A549 (cell line): Measurements from ENCODE around the gene SPRED3. TPM values are rescaled to one million over a fixed set of nuclear protein-coding genes. Genes with fewer than 3 reads are reported as not detected.

Experiments
- ATAC-seq, 2 experiments: fragments of 200-7000 bp in 1 of 2; fragments of >200 bp in 1 of 2; cut with Nextera tagmentation in 1 of 2; cut with Tn5 transposase in 1 of 2; 3 replicates each; pipeline versions ENCODE4 v1.8.0 to v1.9.1; 2018 to 2020; ENCODE audit warnings: mild to moderate bottlenecking in 1 of 2, moderate library complexity in 1 of 2
- CTCF ChIA-PET: fragments of 300-600 bp; sonication (Branson Sonifier 250); formaldehyde crosslinking; extraction: SDS; loops from one replicate; lab custom pipeline; 2021; ENCODE audit warnings: antibody characterized with exemption, inconsistent platforms; lab: Yijun Ruan, JAX
- POLR2A ChIA-PET: fragments of 350-600 bp; formaldehyde crosslinking; extraction: SDS; loops from one replicate; lab custom pipeline; 2021; ENCODE audit warnings: antibody characterized with exemption, inconsistent platforms; lab: Yijun Ruan, JAX
- DNase-seq, 2 experiments: peaks; one replicate each; pipeline versions ENCODE4 v3.0.0 to v3.0.0-alpha.2; 2011 to 2016; ENCODE audit warnings: low read depth in 1 of 2, low spot score in 1 of 2
- FAIRE-seq: peaks from 2 replicates; lab custom pipeline; 2011; peaks lifted over from hg19 to GRCh38; lab: Jason Lieb, UNC
- H3K27ac ChIP-seq, 2 experiments: fragments of >200 bp; sonication (Bioruptor Twin); formaldehyde crosslinking; 3 replicates each; pipeline ENCODE4 v1.5.1; 2016 to 2017
- H3K4me1 ChIP-seq: fragments of >200 bp; sonication (Bioruptor Twin); formaldehyde crosslinking; 3 replicates; pipeline ENCODE4 v1.6.1; 2016
- H3K4me2 ChIP-seq: fragments of >200 bp; sonication (Bioruptor Twin); formaldehyde crosslinking; 3 replicates; pipeline ENCODE4 v1.6.1; 2016
- H3K4me3 ChIP-seq: fragments of >200 bp; sonication (Bioruptor Twin); formaldehyde crosslinking; 3 replicates; pipeline ENCODE4 v1.5.1; 2016
- H3K9me3 ChIP-seq: fragments of >200 bp; sonication (Bioruptor Twin); formaldehyde crosslinking; 3 replicates; pipeline ENCODE4 v1.6.1; 2016
- BCL3 ChIP-seq: fragments of >200 bp; sonication (Bioruptor Twin); formaldehyde crosslinking; IDR thresholded peaks from 3 replicates; pipeline ENCODE4 v1.6.1; 2016
- CBX2 ChIP-seq: fragments of 200-600 bp; sonication (generic); IDR thresholded peaks from 2 replicates; pipeline ENCODE4 v1.6.1; 2016; ENCODE audit warnings: low read depth, mild to moderate bottlenecking, borderline replicate concordance
- CEBPB ChIP-seq, 2 experiments: fragments of >200 bp in 1 of 2; sonication (Bioruptor Twin) in 1 of 2; formaldehyde crosslinking in 1 of 2; IDR thresholded peaks; 2 replicates each; pipeline ENCODE4 v1.6.1; 2012 to 2016
- CHD4 ChIP-seq: fragments of 200-600 bp; sonication (generic); IDR thresholded peaks from 2 replicates; pipeline ENCODE4 v1.6.1; 2016; ENCODE audit warnings: antibody characterized with exemption, mild to moderate bottlenecking, borderline replicate concordance
- EHF ChIP-seq: fragments of 250-450 bp; sonication (Bioruptor Pico); IDR thresholded peaks from 2 replicates; pipeline ENCODE4 v1.5.0; 2020; ENCODE audit warnings: mild to moderate bottlenecking
- EHMT2 ChIP-seq: fragments of 200-600 bp; sonication (generic); IDR thresholded peaks from 2 replicates; pipeline ENCODE4 v1.6.1; 2016; ENCODE audit warnings: antibody characterized with exemption, low read depth, mild to moderate bottlenecking, moderate library complexity
- ELK1 ChIP-seq: fragments of 150-350 bp; IDR thresholded peaks from 2 replicates; pipeline ENCODE4 v1.6.1; 2014; ENCODE audit warnings: low read depth, mild to moderate bottlenecking, low read length
- ESRRA ChIP-seq: fragments of 150-350 bp; IDR thresholded peaks from 2 replicates; pipeline ENCODE4 v1.6.1; 2014; ENCODE audit warnings: mild to moderate bottlenecking, low read length, borderline replicate concordance
- FOXS1 ChIP-seq: fragments of 250-450 bp; sonication (Bioruptor Pico); IDR thresholded peaks from 2 replicates; pipeline ENCODE4 v1.5.0; 2020; ENCODE audit warnings: mild to moderate bottlenecking, moderate library complexity
- GATA3 ChIP-seq: IDR thresholded peaks from 2 replicates; pipeline ENCODE4 v1.6.1; 2012; ENCODE audit warnings: borderline replicate concordance
- HMGXB4 ChIP-seq: fragments of 250-450 bp; sonication (Bioruptor Pico); IDR thresholded peaks from 2 replicates; pipeline ENCODE4 v1.5.0; 2021; ENCODE audit warnings: mild to moderate bottlenecking, moderate library complexity, borderline replicate concordance
- HOXB5 ChIP-seq: fragments of 250-450 bp; sonication (Bioruptor Pico); IDR thresholded peaks from 2 replicates; pipeline ENCODE4 v1.5.0; 2020; ENCODE audit warnings: mild to moderate bottlenecking, moderate library complexity
- JUNB ChIP-seq: fragments of >200 bp; sonication (Bioruptor Twin); formaldehyde crosslinking; IDR thresholded peaks from 2 replicates; pipeline ENCODE4 v1.6.1; 2016
- KDM1A ChIP-seq: fragments of 200-600 bp; sonication (generic); IDR thresholded peaks from 2 replicates; pipeline ENCODE4 v1.6.1; 2016; ENCODE audit warnings: low read depth, mild to moderate bottlenecking
- KDM5A ChIP-seq: fragments of 200-600 bp; sonication (generic); IDR thresholded peaks from 2 replicates; pipeline ENCODE4 v1.6.1; 2016; ENCODE audit warnings: antibody characterized with exemption, mild to moderate bottlenecking
- MAFK ChIP-seq: fragments of 450-650 bp; IDR thresholded peaks from 2 replicates; pipeline ENCODE4 v1.6.1; 2014; ENCODE audit not compliant: partially characterized antibody
- MAZ ChIP-seq: fragments of 150-350 bp; IDR thresholded peaks from 2 replicates; pipeline ENCODE4 v1.6.1; 2014; ENCODE audit warnings: antibody characterized with exemption, low read depth, low read length, borderline replicate concordance
- MYC ChIP-seq: IDR thresholded peaks from 2 replicates; pipeline ENCODE4 v1.6.1; 2012; ENCODE audit warnings: mild to moderate bottlenecking, inconsistent platforms, low read length, improper control_type of control experiment, borderline replicate concordance
- NFE2L2 ChIP-seq: fragments of 150-350 bp; conservative IDR thresholded peaks from 2 replicates; pipeline ENCODE4 v1.6.1; 2014; ENCODE audit warnings: low read length
- NR3C1 ChIP-seq: fragments of >200 bp; sonication (Bioruptor Twin); formaldehyde crosslinking; IDR thresholded peaks from 3 replicates; pipeline ENCODE4 v1.6.1; 2017
- PHF8 ChIP-seq: fragments of 200-600 bp; sonication (generic); IDR thresholded peaks from 2 replicates; pipeline ENCODE4 v1.6.1; 2016; ENCODE audit warnings: low read depth, mild to moderate bottlenecking, antibody characterized with exemption, moderate library complexity, borderline replicate concordance
- POLR2A ChIP-seq: IDR thresholded peaks from 2 replicates; pipeline ENCODE4 v1.6.1; 2012; ENCODE audit warnings: mild to moderate bottlenecking, low read length
- RAD21 ChIP-seq, 2 experiments: fragments of >200 bp in 1 of 2; sonication (Bioruptor Twin) in 1 of 2; formaldehyde crosslinking in 1 of 2; IDR thresholded peaks in 1 of 2; conservative IDR thresholded peaks in 1 of 2; 2 replicates in 1 of 2; 3 replicates in 1 of 2; pipeline ENCODE4 v1.6.1; 2012 to 2018; ENCODE audit warnings: inconsistent platforms in 1 of 2
- SMC3 ChIP-seq: fragments of >200 bp; sonication (Bioruptor Twin); formaldehyde crosslinking; IDR thresholded peaks from 3 replicates; pipeline ENCODE4 v1.6.1; 2018; ENCODE audit warnings: inconsistent platforms
- ZSCAN20 ChIP-seq: fragments of 250-450 bp; sonication (Bioruptor Pico); IDR thresholded peaks from 2 replicates; pipeline ENCODE4 v1.8.0; 2022; ENCODE audit warnings: mild to moderate bottlenecking, moderate library complexity
- WGBS: methylation state at CpG from one replicate; pipeline ENCODE4 v1.1.6; 2017; ENCODE audit errors: missing lambda C conversion rate; 5-methylcytosine and 5-hydroxymethylcytosine counted together
- polyA plus RNA-seq, 4 experiments: library from polyadenylated mRNA; depleted of rRNA in 3 of 4; stranded (reverse); fragments of >200 nt; fragmentation: RNase III in 1 of 4; extraction: RNeasy Plus Mini Kit Qiagen cat#74134 plus additional on column Dnase treatment in 1 of 4; gene quantifications; 2 replicates in 3 of 4; 3 replicates in 1 of 4; pipeline ENCODE4 v1.2.3, GENCODE V29; 2011 to 2017
- TF ChIP-seq, protein P1 (sequence below): IDR thresholded peaks from 2 replicates; pipeline ENCODE4 v1.6.1; 2012

SPRED3 gene
- polyA plus RNA-seq, 2 of the 4 experiments (the other 2 are of a cell fraction), result 2.8 to 3.0 TPM

GRCh38 chr19:38412491-38412890, 24.0 kb downstream of the SPRED3 start:
- 87% methylated on average over 8 of the region's 8 CpGs for WGBS
- no peak for FAIRE-seq
- no peak for TF ChIP-seq SMC3
- no peak for TF ChIP-seq HOXB5 (CRISPR knock-in tag)
- no peak for TF ChIP-seq ZSCAN20 (CRISPR knock-in tag)
- no peak for TF ChIP-seq POLR2A
- TF ChIP-seq FOXS1 (CRISPR knock-in tag), result no peak
- TF ChIP-seq GATA3, result no peak
- TF ChIP-seq ESRRA, result no peak
- no peak for TF ChIP-seq MAFK
- TF ChIP-seq KDM5A, result no peak
- no peak for TF ChIP-seq CHD4
- no peak for TF ChIP-seq EHF (CRISPR knock-in tag)
- TF ChIP-seq ELK1, result no peak
- no peak for TF ChIP-seq MYC
- TF ChIP-seq, protein P1, sequence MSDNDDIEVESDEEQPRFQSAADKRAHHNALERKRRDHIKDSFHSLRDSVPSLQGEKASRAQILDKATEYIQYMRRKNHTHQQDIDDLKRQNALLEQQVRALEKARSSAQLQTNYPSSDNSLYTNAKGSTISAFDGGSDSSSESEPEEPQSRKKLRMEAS, result no peak
- no peak for TF ChIP-seq RAD21 (conservative IDR thresholded peaks at IDR 0.05 in 1 of 2, IDR thresholded peaks at IDR 0.05 in 1 of 2)
- TF ChIP-seq EHMT2, result no peak
- CTCF ChIA-PET, result interaction anchor here (0.8 to 8.0 kb wide), 5 partner anchors 8 to 518 kb away, joined by 3 to 153 read pairs (median 4); partner anchors contain the start of genes FAM98C, MRPS12 and SARS2
- Histone ChIP-seq H3K4me3 (no peak overlapping the region), H3K27ac (no peak overlapping the region), H3K4me2 (no peak overlapping the region), H3K9me3 (no peaks in the 10 kb centered on the region), H3K4me1 (peaks cover 11% of the 10 kb centered on the region)
- DNase-seq, result no peak
- POLR2A ChIA-PET, result interaction anchor here (0.9 kb wide), 1 partner anchor 10 kb away, joined by 3 read pairs; the partner anchor contains the start of gene FAM98C
- no peak for ATAC-seq

- ChIA-PET POLR2A (no interaction called here), CTCF (interaction anchor here (1.0 to 8.0 kb wide), 4 partner anchors 8 to 102 kb away, joined by 3 to 153 read pairs (median 4); partner anchors contain the start of gene FAM98C)
- Histone ChIP-seq H3K4me1 (peaks cover 13% of the 10 kb centered on the region), H3K27ac (no peak overlapping the region), H3K9me3 (no peaks in the 10 kb centered on the region), H3K4me3 (no peak overlapping the region), H3K4me2 (no peak overlapping the region)
- ATAC-seq, result no peak
- 82% methylated on average over 10 of the region's 11 CpGs for WGBS
- no peak for FAIRE-seq
- no peak for DNase-seq
- no peak for TF ChIP-seq NR3C1
- no peak for TF ChIP-seq JUNB
- no peak for TF ChIP-seq MAZ
- no peak for TF ChIP-seq HOXB5 (CRISPR knock-in tag)
- no peak for TF ChIP-seq HMGXB4
- no peak for TF ChIP-seq BCL3
- TF ChIP-seq NFE2L2, result no peak
- no peak for TF ChIP-seq KDM1A
- TF ChIP-seq CEBPB (IDR thresholded peaks at IDR 0.05), result no peak
- TF ChIP-seq CHD4, result no peak
- TF ChIP-seq CBX2, result no peak
- TF ChIP-seq PHF8, result no peak
Measured at GRCh38 chr19:38412961-38413360, 24.5 kb downstream of the SPRED3 start.
